ENCODE data around the gene MLIP.

The MLIP gene

GRCh38 chr6:54109586-54109985 is 1.7 kb upstream of the MLIP start:
- Histone ChIP-seq H3K4me3 (ENCODE audit: low read length in 2 of 2) (no peak overlapping the region), H3K4me1 (ENCODE audit: control insufficient read depth in 2 of 2, insufficient read depth in 2 of 2, low read length in 2 of 2) (no peaks in the 10 kb centered on the region), H3K27ac (ENCODE audit: low read depth in 2 of 2, low read length in 2 of 2) (no peak overlapping the region), H3K36me3 (ENCODE audit: control insufficient read depth in 2 of 2, insufficient read depth in 2 of 2, low read length in 2 of 2) (no peaks in the 10 kb centered on the region), H3K9me3 (ENCODE audit: control insufficient read depth in 2 of 2, low read length in 2 of 2) (no peaks in the 10 kb centered on the region), H3K9ac (ENCODE audit: low read depth in 1 of 2, low read length in 2 of 2) (no peak overlapping the region), H3K27me3 (ENCODE audit: control insufficient read depth in 2 of 2, insufficient read depth in 2 of 2, low read length in 2 of 2) (no peaks in the 10 kb centered on the region)

GRCh38 chr6:54112151-54112650 is 958 bp downstream of the MLIP start:
- H3K4me1 ChIP-seq (ENCODE audit: control insufficient read depth in 2 of 2, insufficient read depth in 2 of 2, low read length in 2 of 2) = no peaks in the 10 kb centered on the region
- H3K4me3 ChIP-seq (ENCODE audit: low read length in 2 of 2) = no peak overlapping the region
- no peak overlapping the region for H3K27ac ChIP-seq (ENCODE audit: low read depth in 2 of 2, low read length in 2 of 2)
- no peaks in the 10 kb centered on the region for H3K27me3 ChIP-seq (ENCODE audit: control insufficient read depth in 2 of 2, insufficient read depth in 2 of 2, low read length in 2 of 2)
- no peaks in the 10 kb centered on the region for H3K36me3 ChIP-seq (ENCODE audit: control insufficient read depth in 2 of 2, insufficient read depth in 2 of 2, low read length in 2 of 2)
- H3K9me3 ChIP-seq (ENCODE audit: control insufficient read depth in 2 of 2, low read length in 2 of 2) = no peaks in the 10 kb centered on the region
- H3K9ac ChIP-seq (ENCODE audit: low read depth in 1 of 2, low read length in 2 of 2) = no peak overlapping the region

GRCh38 chr6:54114991-54115390 is 3.7 kb downstream of the MLIP start:
- Histone ChIP-seq H3K27me3 (ENCODE audit: control insufficient read depth in 2 of 2, insufficient read depth in 2 of 2, low read length in 2 of 2) (no peaks in the 10 kb centered on the region), H3K4me1 (ENCODE audit: control insufficient read depth in 2 of 2, insufficient read depth in 2 of 2, low read length in 2 of 2) (no peaks in the 10 kb centered on the region), H3K4me3 (ENCODE audit: low read length in 2 of 2) (no peak overlapping the region), H3K9ac (ENCODE audit: low read depth in 1 of 2, low read length in 2 of 2) (no peak overlapping the region), H3K27ac (ENCODE audit: low read depth in 2 of 2, low read length in 2 of 2) (no peak overlapping the region), H3K9me3 (ENCODE audit: control insufficient read depth in 2 of 2, low read length in 2 of 2) (no peaks in the 10 kb centered on the region), H3K36me3 (ENCODE audit: control insufficient read depth in 2 of 2, insufficient read depth in 2 of 2, low read length in 2 of 2) (no peaks in the 10 kb centered on the region)

GRCh38 chr6:54115966-54116365 is 4.7 kb downstream of the MLIP start:
- Histone ChIP-seq H3K36me3 (ENCODE audit: control insufficient read depth in 2 of 2, insufficient read depth in 2 of 2, low read length in 2 of 2) (no peaks in the 10 kb centered on the region), H3K4me3 (ENCODE audit: low read length in 2 of 2) (no peak overlapping the region), H3K9me3 (ENCODE audit: control insufficient read depth in 2 of 2, low read length in 2 of 2) (no peaks in the 10 kb centered on the region), H3K9ac (ENCODE audit: low read depth in 1 of 2, low read length in 2 of 2) (no peak overlapping the region), H3K4me1 (ENCODE audit: control insufficient read depth in 2 of 2, insufficient read depth in 2 of 2, low read length in 2 of 2) (peaks cover 0 to 5% of the 10 kb centered on the region in 2 donors), H3K27ac (ENCODE audit: low read depth in 2 of 2, low read length in 2 of 2) (no peak overlapping the region), H3K27me3 (ENCODE audit: control insufficient read depth in 2 of 2, insufficient read depth in 2 of 2, low read length in 2 of 2) (no peaks in the 10 kb centered on the region)

- Histone ChIP-seq H3K4me1 (ENCODE audit: control insufficient read depth in 2 of 2, insufficient read depth in 2 of 2, low read length in 2 of 2) (peaks cover 0 to 6% of the 10 kb centered on the region in 2 donors), H3K4me3 (ENCODE audit: low read length in 2 of 2) (no peak overlapping the region), H3K9ac (ENCODE audit: low read depth in 1 of 2, low read length in 2 of 2) (no peak overlapping the region), H3K36me3 (ENCODE audit: control insufficient read depth in 2 of 2, insufficient read depth in 2 of 2, low read length in 2 of 2) (no peaks in the 10 kb centered on the region), H3K27me3 (ENCODE audit: control insufficient read depth in 2 of 2, insufficient read depth in 2 of 2, low read length in 2 of 2) (no peaks in the 10 kb centered on the region), H3K9me3 (ENCODE audit: control insufficient read depth in 2 of 2, low read length in 2 of 2) (no peaks in the 10 kb centered on the region), H3K27ac (ENCODE audit: low read depth in 2 of 2, low read length in 2 of 2) (no peak overlapping the region)
Measured at GRCh38 chr6:54118117-54118516, 6.9 kb downstream of the MLIP start.

- Histone ChIP-seq H3K9me3 (ENCODE audit: control insufficient read depth in 2 of 2, low read length in 2 of 2) (no peaks in the 10 kb centered on the region), H3K9ac (ENCODE audit: low read depth in 1 of 2, low read length in 2 of 2) (no peak overlapping the region), H3K27ac (ENCODE audit: low read depth in 2 of 2, low read length in 2 of 2) (no peak overlapping the region), H3K4me3 (ENCODE audit: low read length in 2 of 2) (no peak overlapping the region), H3K4me1 (ENCODE audit: control insufficient read depth in 2 of 2, insufficient read depth in 2 of 2, low read length in 2 of 2) (peaks cover 0 to 5% of the 10 kb centered on the region in 2 donors), H3K27me3 (ENCODE audit: control insufficient read depth in 2 of 2, insufficient read depth in 2 of 2, low read length in 2 of 2) (no peaks in the 10 kb centered on the region), H3K36me3 (ENCODE audit: control insufficient read depth in 2 of 2, insufficient read depth in 2 of 2, low read length in 2 of 2) (no peaks in the 10 kb centered on the region)
Measured at GRCh38 chr6:54125493-54125892, 14.2 kb downstream of the MLIP start.

- Histone ChIP-seq H3K27ac (ENCODE audit: low read depth in 2 of 2, low read length in 2 of 2) (no peak overlapping the region), H3K36me3 (ENCODE audit: control insufficient read depth in 2 of 2, insufficient read depth in 2 of 2, low read length in 2 of 2) (no peaks in the 10 kb centered on the region)
Measured at GRCh38 chr6:54130179-54130578, 18.9 kb downstream of the MLIP start.

GRCh38 chr6:54132587-54132986 is 21.3 kb downstream of the MLIP start:
- Histone ChIP-seq H3K4me3 (ENCODE audit: low read length in 2 of 2) (no peak overlapping the region), H3K27ac (ENCODE audit: low read depth in 2 of 2, low read length in 2 of 2) (no peak overlapping the region), H3K4me1 (ENCODE audit: control insufficient read depth in 2 of 2, insufficient read depth in 2 of 2, low read length in 2 of 2) (no peaks in the 10 kb centered on the region), H3K9me3 (ENCODE audit: control insufficient read depth in 2 of 2, low read length in 2 of 2) (no peaks in the 10 kb centered on the region), H3K36me3 (ENCODE audit: control insufficient read depth in 2 of 2, insufficient read depth in 2 of 2, low read length in 2 of 2) (no peaks in the 10 kb centered on the region), H3K27me3 (ENCODE audit: control insufficient read depth in 2 of 2, insufficient read depth in 2 of 2, low read length in 2 of 2) (no peaks in the 10 kb centered on the region), H3K9ac (ENCODE audit: low read depth in 1 of 2, low read length in 2 of 2) (no peak overlapping the region)

More at GRCh38 chr6:54130179-54130578, 18.9 kb downstream of the MLIP start:
- Histone ChIP-seq H3K9ac (ENCODE audit: low read depth in 1 of 2, low read length in 2 of 2) (no peak overlapping the region), H3K4me3 (ENCODE audit: low read length in 2 of 2) (no peak overlapping the region), H3K27me3 (ENCODE audit: control insufficient read depth in 2 of 2, insufficient read depth in 2 of 2, low read length in 2 of 2) (no peaks in the 10 kb centered on the region), H3K4me1 (ENCODE audit: control insufficient read depth in 2 of 2, insufficient read depth in 2 of 2, low read length in 2 of 2) (no peaks in the 10 kb centered on the region), H3K9me3 (ENCODE audit: control insufficient read depth in 2 of 2, low read length in 2 of 2) (no peaks in the 10 kb centered on the region)

GRCh38 chr6:54133186-54133585 is 21.9 kb downstream of the MLIP start:
- Histone ChIP-seq H3K27ac (ENCODE audit: low read depth in 2 of 2, low read length in 2 of 2) (no peak overlapping the region), H3K9me3 (ENCODE audit: control insufficient read depth in 2 of 2, low read length in 2 of 2) (no peaks in the 10 kb centered on the region), H3K36me3 (ENCODE audit: control insufficient read depth in 2 of 2, insufficient read depth in 2 of 2, low read length in 2 of 2) (no peaks in the 10 kb centered on the region), H3K4me3 (ENCODE audit: low read length in 2 of 2) (no peak overlapping the region), H3K9ac (ENCODE audit: low read depth in 1 of 2, low read length in 2 of 2) (no peak overlapping the region), H3K27me3 (ENCODE audit: control insufficient read depth in 2 of 2, insufficient read depth in 2 of 2, low read length in 2 of 2) (no peaks in the 10 kb centered on the region), H3K4me1 (ENCODE audit: control insufficient read depth in 2 of 2, insufficient read depth in 2 of 2, low read length in 2 of 2) (no peaks in the 10 kb centered on the region)

- no peaks in the 10 kb centered on the region for H3K4me1 ChIP-seq (ENCODE audit: control insufficient read depth in 2 of 2, insufficient read depth in 2 of 2, low read length in 2 of 2)
Measured at GRCh38 chr6:54134935-54135334, 23.7 kb downstream of the MLIP start.

More at GRCh38 chr6:54134935-54135334, 23.7 kb downstream of the MLIP start:
- Histone ChIP-seq H3K36me3 (ENCODE audit: control insufficient read depth in 2 of 2, insufficient read depth in 2 of 2, low read length in 2 of 2) (no peaks in the 10 kb centered on the region), H3K27me3 (ENCODE audit: control insufficient read depth in 2 of 2, insufficient read depth in 2 of 2, low read length in 2 of 2) (no peaks in the 10 kb centered on the region), H3K9ac (ENCODE audit: low read depth in 1 of 2, low read length in 2 of 2) (no peak overlapping the region), H3K9me3 (ENCODE audit: control insufficient read depth in 2 of 2, low read length in 2 of 2) (no peaks in the 10 kb centered on the region), H3K27ac (ENCODE audit: low read depth in 2 of 2, low read length in 2 of 2) (no peak overlapping the region), H3K4me3 (ENCODE audit: low read length in 2 of 2) (no peak overlapping the region)

All from mucosa of rectum (tissue), 2 donors.